Measurements from ENCODE around the gene GNL3.

DNA sequence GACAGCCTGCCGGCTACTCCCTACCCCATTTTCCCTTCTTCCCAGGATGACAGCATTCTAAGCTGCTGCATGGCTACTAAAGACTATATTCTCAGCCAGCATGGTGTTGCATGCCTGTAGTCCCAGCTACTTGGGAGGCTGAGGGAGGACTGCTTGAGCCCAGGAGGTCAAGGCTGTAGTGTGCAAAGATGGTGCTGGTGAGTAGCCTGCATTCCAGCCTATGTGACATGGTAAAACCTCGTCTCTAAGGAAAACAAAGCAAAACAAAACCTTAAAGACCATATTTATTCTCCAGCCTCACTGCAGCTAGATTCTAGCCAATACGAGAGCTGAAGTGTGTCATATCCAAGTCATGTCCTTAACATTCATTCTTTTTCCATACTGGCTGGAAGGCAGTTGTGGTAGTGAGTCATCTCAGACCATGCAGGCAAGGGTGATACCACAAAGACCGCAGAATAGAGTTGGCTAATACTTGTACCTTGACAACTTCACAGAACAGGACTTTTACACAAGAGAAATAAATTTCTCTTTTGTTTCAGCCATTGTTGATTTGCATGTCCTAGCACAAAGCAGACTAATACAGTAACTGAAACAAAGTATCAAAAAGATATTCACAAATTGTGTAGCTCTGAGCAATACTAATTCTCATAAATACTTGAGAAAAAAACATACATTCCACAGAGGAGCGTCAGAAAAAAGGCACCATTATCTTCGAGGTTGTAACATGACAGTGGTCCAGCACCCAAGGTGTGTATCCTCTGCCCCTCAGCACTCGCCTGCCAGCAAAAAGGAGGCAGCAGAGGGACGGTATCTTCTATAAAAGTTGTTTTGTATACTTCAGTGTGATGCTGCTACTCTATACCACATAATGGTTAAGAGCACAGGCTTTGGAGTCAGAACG, 15.0 kb upstream of the GNL3 start:
- TF ChIP-seq, protein P1, sequence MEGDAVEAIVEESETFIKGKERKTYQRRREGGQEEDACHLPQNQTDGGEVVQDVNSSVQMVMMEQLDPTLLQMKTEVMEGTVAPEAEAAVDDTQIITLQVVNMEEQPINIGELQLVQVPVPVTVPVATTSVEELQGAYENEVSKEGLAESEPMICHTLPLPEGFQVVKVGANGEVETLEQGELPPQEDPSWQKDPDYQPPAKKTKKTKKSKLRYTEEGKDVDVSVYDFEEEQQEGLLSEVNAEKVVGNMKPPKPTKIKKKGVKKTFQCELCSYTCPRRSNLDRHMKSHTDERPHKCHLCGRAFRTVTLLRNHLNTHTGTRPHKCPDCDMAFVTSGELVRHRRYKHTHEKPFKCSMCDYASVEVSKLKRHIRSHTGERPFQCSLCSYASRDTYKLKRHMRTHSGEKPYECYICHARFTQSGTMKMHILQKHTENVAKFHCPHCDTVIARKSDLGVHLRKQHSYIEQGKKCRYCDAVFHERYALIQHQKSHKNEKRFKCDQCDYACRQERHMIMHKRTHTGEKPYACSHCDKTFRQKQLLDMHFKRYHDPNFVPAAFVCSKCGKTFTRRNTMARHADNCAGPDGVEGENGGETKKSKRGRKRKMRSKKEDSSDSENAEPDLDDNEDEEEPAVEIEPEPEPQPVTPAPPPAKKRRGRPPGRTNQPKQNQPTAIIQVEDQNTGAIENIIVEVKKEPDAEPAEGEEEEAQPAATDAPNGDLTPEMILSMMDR (IDR thresholded peaks at IDR 0.05; ENCODE audit: extremely low read depth in 1 of 2, insufficient read depth in 1 of 2, low read depth in 1 of 2, low read length in 2 of 2): no peak
- TF ChIP-seq POLR2AphosphoS5 (IDR thresholded peaks at IDR 0.05; ENCODE audit: insufficient read depth, low read depth, low read length) (peak; percentile 75), EZH2 (IDR thresholded peaks at IDR 0.05; ENCODE audit: borderline replicate concordance, low read depth, low read length, severe bottlenecking) (no peak), POLR2A (IDR thresholded peaks at IDR 0.05; ENCODE audit: low read depth, low read length) (no peak), JUN (IDR thresholded peaks at IDR 0.05; ENCODE audit: borderline replicate concordance, insufficient read depth, insufficient read length, low read depth) (peak; percentile 95), GATA2 (IDR thresholded peaks at IDR 0.05; ENCODE audit: insufficient read depth, insufficient read length, low read depth, low read length) (no peak), MYC (IDR thresholded peaks at IDR 0.05; ENCODE audit: low read depth, low read length) (no peak)
- TF ChIP-seq, protein P2, sequence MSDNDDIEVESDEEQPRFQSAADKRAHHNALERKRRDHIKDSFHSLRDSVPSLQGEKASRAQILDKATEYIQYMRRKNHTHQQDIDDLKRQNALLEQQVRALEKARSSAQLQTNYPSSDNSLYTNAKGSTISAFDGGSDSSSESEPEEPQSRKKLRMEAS (IDR thresholded peaks at IDR 0.05; ENCODE audit: insufficient read depth, insufficient read length): no peak

All from endothelial cell of umbilical vein (primary cell).